GM18867 (cell line): ENCODE data around the gene LMF1.

ENCODE experiments used
- ATAC-seq: cut with Tn5 transposase; IDR thresholded peaks from one replicate; pipeline ENCODE4 v1.9.1; 2021; ENCODE audit warnings: mild to moderate bottlenecking, moderate library complexity; ENCODE audit not compliant: unreplicated experiment

LMF1 gene

DNA sequence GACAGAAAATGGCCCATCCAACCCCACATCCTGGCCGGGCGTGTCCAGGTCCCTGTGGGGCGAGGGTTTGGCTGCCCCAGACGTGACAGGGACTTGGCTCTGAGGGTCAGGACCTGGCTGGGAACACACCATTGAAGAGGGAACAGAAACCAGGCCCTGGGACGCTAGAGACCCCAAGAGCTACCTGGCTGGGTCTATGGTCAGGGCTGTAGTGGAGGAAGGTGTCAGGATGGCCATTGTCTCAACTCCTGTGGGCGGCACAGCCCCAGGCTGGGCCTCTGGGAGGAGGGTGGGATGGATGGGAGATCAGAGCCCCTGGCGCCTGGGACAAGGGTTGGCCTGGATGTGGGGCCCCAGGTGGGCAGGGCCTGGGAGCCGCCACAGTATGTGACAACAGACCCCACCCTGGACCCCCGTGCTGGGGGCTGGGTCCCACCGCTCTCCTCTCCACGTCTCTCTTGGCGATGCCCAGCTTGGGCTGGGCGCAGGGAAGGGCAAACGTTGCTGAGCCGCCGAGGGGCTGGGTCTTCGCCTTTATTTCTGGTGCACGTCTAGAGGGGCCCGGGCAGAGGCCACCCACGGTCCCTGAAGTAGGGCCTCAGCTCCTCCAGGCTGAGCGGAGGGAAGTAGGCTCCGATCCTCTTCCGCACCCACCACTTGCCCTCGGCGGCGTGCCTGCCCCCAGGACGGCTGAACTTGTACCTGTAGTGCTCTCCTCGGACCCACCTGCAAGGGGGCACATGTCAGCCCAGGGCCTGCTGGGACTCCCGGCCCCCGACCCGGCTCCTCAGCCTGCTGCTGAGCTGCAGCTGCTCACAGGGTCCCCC, 116.6 kb downstream of the LMF1 start:
- no peak for ATAC-seq

DNA sequence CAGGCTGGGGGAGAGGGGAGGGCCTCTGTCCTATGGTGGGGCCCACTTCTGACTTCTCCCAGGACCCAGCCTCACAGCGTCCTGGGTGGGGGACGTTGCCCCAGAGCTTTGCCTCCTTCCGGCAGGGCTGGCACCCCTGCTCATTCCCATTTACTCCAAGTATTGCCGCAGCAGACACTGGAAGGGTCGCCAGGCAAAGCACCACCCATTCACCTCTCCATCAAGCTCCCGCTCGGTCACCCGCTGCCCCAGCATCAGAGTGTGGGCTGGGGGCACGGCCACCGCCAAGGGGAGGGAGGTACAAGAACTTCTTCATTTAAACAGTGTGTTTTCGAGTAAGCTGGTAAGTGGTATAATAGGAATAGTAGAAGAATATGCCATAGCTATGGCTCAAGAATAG, 117.5 kb downstream of the LMF1 start:
- ATAC-seq = no peak

DNA sequence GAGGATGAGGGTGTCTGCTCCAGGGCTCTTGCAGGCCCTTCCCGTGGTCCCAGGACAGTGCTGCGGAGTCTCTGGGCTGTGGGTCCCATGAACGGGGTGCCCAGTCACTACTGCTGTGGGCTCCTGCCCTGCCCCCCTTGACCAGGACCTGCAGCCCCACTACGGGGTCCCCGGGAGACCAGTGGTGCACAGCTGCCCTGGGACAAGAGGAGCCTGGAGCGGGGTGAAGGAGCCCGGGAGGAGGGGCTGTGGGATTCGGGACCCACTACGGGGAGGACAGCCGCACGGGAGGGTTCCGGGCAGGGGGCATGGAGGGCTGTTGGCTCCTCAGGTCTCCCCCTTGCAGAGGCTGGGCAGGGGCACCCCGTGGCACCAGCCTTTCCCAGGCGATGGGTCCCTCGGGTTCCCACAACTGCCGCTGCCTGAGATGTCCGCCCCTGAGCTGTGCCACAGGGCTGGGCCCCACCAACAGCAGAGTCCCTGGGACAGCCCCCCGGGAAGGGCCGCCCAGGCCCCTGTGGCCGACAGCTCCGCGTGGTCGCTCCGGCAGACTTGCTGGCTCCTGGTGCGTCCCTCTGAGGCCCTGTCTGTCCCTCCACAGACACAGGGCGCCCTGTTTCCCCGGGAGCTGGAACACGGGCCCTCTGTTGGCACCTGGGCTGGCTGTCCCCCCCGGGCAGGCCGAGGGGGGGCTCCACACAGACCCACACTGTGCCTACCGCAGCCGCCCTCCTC, 118.2 kb downstream of the LMF1 start:
- ATAC-seq = no peak

DNA sequence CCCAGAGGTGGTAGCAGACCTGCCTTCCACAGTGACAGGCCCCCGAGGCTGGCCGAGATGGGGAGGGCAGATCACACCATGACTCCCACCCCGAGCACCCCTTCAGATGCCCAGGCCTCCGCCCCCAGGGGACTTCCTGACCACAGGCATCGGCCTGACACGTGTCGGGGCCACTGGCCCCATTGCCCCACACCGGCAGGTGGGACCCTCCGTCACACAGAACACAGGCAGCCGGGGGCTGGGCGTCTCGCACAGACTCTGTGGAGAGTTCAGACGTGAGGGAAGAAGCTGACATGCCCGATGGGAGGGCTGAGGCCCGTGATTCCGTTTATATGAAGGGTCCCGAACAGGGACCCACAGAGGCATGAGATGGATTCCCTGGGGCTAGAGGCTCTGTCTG, 118.9 kb downstream of the LMF1 start:
- ATAC-seq = no peak

DNA sequence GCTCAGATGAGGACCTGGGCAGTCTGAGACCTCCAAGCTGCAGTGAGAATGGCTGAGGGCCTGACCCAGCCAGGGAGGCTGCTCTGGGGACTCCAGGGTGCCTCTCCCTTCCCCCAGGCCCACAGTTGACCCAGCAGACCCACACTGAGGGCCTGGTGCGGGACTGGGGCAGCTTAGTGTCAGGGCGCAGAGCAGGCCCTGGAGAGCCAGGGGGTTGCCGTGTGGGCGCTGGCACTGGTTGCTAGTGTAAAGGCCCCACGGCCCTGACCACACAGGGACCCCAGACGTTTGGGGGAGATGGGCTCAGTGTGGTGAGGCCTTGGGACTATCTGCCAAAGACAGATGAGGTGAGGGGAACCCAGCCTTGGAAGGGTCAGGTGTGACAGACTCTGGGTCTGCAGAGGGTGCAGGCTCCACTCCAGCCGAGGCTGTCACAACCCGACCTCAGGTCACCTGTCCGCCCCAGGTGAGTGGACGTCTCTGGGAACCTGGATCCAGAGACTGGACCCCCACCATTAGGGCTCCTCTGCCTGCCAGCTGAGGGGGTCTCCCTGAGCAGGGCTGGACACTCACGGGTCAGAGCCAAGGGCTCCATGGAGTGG, 119.5 kb downstream of the LMF1 start:
- ATAC-seq = no peak

DNA sequence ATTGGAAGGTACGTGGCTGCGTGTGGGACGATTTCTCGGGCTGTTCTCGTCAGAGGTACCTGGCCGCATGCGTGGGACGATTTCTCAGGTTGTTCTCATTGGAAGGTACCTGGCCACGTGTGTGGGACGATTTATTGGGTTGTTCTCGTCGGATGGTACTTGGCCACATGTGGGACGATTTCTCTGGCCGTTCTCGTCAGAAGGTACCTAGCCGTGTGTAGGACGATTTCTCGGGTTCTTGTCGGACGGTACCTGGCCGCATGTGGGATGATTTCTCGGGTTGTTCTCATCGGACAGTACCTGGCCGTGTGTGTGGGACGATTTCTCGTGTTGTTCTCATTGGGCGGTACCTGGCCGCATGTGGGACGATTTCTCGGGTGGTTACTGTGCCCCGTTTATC, 120.1 kb downstream of the LMF1 start:
- no peak for ATAC-seq

DNA sequence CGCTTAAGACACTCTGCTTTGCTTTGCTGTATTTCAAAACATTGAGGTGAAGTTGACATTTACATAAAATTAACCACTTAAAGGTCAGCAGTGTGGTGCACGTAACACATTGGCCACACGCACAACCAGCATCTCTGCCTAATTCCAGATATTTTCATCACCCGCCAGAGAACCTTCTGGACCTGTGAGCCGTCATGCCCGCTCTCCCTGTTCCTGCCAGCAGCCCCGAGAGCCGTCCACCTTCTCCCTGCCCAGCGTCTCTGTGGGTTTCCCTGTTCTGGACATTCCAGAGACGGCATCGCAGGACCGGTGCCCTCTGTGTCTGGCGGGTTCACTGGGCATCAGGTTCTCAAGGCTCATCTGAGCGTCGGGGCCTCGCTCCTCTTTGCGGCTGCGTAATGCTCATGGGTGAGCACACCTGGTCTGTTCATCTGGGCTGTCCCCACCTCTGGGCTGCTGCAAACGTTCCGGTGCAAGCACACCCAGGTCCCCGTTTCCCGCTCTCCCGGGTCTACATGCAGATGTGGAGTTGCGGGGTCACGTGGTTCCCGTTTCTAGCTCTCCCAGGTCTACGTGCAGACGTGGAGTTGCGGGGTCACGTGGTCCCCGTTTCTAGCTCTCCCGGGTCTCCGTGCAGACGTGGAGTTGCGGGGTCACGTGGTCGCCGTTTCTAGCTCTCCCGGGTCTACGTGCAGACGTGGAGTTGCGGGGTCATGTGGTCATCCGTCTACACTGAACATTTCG, 122.1 kb downstream of the LMF1 start:
- ATAC-seq = no peak

DNA sequence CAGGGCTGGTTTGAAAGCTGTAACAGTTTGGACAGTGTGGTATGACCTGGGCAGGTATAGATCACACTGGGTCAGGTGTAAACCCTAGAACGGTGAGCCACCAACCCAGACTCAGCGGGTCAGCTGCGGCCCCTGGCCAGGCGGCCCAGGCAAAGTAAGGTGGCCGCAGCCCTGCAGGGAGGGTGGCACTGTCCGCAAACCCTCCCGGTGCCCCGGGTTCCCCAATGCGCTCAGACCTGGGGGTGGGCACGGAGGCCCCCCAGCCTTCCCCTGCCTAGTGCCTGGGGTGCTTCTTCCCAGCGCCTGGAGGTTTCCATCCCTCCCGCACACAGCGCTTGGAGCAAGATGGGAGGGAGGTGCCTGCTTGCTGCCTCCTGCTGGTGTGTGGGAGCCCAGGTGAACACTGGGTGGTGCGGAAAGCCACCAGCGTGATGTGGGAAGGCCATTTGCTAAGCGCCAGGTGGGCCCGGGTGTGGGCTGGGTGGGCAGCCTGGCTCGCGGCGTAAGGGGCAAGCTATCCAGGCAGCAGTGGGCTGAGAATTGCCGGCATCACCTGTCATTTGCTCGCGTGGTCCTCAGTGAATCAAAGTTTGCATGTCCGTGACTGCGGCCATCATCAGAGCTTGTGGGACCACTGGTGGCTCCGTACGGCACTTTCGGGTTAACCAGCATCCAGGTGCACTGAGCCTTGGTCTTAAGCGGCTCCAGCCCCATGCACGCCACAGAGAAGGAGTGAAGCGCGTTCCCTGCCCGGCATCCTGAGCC, 122.9 kb downstream of the LMF1 start:
- no peak for ATAC-seq

DNA sequence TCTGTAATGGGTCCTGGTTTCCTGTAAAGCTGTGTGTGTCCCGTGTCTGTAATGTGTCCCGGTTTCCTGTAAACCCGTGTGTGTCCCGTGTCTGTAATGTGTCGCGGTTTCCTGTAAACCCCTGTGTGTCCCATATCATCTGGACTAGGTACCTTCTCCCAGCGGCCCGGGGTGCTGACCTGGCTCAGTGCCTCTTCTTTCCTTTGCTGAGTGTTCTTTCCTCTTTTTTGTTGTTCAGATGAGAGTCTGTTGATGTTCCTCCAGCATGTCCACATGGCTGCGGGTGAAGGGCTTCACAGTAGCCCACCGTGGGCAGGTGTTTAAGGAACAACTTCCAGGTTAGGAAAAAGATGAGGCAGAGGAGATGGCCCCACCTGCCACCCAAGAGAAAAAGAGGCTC, 123.6 kb downstream of the LMF1 start:
- no peak for ATAC-seq

DNA sequence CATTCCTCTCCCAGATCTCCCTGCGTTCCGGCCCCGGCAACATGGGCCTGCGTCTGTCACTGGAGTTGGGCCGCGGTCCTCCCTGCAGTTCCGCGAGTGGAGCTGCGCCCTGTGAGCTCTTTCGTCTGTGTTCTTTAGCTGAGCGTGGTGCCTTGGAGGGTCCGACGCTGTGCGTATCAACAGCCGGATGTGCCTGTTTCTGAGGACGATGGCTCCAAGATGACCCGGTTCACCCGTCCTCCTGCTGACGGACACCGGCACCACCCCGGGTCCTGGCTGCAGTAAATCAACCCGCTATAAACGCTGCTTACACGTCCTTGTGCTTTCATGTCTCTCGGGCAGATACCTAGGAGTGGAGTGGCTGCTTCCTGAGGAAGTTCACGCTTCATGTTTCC, 125.4 kb downstream of the LMF1 start:
- no peak for ATAC-seq

DNA sequence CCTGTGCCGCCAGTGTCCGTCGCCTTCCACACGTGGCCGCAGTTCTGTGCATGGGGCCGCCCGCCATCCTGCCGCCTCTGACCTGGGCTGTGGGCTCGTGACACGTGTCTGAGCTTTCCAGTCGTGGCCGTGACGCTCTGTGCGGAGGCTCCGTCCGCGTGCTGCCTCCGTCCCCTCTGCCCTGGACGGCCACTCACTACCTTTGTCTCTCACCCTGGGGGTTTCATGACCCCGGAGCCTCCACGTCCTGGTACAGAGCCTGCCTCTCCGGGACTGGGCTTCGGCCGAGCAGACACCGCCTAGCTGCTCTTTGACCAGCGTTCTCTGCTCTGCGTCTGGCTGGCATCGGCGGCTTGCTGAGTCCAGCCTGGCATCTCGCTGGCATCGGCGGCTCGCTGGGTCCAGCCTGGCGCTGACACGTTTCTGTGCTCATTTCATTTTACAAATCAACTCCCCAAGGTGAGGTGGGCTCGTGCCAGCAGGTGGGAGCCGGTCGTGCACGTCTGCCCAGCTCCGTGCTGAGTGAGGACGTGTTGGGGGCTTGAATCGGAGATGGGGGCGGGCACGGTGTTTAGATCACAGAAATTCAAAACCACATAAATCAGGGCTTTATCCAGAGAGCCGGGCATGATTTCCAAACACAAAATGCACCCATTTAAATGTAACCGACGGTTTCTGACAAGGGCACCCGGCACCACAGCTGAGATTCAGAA, 126.0 kb downstream of the LMF1 start:
- ATAC-seq = no peak

DNA sequence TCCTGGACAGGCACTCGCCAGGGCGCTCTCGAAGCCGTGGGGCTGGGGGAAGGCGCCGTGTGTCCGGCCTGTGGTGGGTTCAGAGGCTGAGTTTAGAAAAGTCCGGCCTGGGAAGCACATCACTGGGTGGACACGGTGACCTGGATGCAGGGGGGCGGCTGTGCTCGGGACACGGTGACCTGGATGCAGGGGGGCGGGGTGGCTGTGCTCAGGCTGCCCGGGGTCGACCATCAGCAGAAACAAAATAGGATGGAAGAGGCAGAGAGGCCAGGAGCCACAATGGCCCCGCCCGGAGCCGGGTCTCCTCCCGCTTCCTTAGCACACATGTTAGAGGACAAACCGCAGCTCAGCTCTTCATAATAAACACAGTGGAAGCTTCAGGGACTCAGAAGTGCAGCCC, 127.0 kb downstream of the LMF1 start:
- ATAC-seq = no peak

DNA sequence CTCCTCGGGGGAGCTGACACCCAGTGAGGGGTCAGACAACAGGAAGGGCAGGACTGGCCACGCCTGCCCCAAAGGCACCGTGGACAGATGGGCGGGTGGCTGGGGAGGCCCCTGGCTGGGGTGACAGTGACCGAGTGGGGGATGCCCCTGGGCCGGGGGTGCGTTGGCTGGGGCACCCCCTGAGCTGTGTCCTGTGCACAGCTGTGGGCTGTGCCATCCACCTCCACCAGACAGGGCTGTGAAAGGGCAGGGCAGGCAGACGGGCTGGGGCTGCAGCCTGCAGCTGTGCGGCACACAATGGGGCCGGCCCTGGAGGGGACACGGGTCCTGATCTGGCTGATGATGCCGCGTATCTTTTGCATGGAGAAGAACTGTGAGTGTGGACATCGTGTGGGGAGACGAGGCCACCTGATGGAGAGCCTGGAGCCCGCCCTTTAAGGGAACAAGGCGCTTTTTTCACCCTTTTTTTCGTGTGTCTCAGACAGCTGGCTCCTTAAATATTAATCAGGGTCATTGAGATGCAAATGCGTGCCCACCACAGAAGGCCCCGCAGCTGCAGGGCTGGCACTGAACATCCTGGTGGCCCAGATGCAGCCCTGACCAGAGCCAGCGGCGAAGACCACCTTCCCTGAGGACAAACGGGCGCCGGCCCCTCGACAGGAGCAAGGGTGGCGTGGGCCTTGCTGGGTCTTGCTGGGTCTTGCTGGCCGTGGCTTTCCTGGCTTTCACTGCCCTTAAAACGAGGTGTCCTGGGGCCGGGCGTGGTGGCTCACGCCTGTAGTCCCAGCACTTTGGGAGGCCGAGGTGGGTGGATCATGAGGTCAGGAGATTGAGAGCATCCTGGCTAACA, 127.8 kb downstream of the LMF1 start:
- no peak for ATAC-seq

DNA sequence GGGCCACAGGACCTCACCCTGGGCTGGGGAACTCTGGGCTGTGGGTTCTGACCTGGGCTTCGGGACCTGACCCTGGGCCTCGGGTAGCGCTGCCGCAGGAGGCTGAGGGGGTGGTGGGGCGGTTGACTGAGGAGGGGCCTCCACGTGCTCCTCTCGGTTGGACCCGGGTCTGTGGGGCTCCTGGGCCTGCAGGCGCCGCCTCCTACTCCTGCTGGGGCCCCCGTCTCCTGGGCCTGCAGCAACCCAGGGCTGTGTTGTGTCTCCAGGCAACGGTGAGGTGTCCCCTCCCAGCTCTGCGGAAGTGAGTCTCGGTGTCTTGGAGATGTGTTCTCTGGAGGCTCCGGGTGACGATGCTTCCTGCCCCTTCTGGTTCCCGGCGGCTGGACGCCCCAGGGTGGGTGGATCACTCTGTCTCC, 128.7 kb downstream of the LMF1 start:
- no peak for ATAC-seq

DNA sequence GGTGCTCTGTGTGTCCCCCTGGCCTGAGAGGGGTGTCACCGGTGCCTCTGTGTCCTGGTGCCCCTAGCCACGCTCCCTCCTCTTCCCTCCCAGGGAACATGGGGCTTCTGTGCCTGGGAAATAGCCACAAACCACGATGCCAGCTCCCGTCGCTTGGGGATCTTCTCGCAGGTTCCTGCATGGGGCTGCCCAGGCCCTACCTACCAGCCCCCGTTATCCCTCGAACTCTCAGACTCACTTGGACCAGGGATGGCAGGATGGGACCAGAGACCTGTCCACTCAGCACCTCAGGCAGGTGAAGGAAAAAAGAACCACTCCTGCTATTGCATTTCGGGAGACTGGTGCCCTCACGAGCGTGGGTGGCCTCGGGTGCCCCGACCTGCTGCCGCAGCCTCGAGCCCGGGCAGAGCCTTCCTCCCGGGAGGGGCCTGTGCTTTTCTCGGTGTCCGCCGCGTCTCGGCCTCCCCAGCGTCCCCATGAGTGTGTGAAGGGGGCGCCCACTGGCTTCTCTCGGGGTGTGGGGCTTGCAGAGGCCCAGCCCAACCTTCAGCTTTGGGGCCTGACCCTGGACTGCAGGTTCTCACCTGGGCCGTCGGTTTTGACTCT, 129.2 kb downstream of the LMF1 start:
- ATAC-seq = no peak

DNA sequence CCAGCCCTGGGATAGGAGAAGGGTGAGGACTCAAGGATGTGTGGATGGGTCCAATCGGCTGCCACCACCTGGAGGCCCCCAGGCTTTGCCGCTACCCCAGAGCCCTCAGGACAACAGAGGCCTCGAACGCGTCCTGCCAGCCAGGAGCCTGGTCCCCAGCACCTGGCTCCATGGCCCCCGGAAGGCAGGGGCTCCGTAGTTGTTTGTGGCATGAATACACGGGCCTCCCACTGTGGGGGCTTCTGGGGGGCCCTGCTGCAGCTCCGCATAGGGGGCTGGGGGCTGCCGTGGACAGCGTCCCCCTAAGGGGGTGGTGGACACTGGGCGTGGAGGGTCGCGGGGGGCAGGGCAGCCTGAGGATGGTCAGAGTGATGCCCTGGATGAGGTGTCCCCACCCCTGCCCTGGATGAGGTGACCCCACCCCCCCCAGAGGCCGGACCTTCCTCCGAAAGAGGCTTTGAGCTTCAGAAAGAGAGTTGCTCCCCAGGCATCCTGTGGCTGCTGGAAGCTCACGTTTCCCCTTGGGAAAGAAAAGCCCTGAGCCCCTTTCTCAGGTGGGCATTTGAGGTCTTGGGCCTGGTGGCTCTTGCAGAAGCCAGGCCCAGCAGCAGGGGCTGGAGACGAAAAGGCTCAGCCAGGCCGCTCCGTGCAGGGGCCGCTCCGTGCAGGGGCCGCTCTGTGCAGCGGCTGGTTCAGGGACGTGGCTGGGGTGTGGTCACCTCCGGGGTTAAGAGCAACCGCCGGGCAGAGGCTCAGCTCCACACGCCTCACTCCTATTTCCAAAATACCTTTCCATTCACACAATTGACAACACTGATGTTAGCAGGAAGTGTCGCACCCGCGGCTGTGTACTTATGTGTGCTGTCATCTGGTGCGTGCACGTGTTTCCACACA, 130.0 kb downstream of the LMF1 start:
- no peak for ATAC-seq

DNA sequence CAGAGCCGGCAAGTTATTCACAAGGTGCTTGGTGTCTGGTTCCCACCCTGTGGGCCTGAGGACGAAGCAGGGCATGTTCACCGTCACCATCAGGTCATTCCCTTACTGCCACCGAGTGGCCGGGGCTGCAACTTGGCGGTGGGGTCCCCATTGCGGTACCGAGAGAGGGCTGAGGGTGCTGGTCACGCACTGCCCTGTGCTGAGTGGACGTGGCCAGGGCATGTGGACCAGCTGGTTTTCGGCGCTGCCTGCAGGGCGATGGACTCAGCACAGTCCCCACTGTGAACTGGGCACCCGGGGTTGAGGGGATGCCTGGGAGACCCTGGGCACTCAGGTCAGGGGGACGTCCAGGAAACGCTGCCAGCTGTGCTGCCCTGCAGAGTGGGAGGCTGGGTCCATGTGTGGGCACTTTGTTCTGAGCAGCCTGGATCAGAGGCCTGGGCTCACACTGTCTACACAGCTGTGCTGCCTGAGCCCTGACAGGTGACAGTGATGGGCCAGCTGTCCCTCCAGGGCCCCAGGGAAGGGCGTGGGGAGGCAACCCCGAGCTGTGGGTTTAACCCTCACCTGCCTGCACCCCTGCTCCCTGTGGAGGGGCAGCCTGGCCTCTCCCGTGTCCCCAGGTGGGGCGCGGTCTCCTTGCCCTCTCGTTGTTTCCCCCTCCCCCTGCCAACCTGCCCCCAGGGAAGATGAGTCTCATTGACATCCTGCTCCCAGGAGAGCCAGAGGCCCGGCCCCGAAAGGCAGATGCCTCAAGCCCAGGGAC, 131.0 kb downstream of the LMF1 start:
- no peak for ATAC-seq
